OCI-M1 (cell line): Measurements from ENCODE around the gene FGF8.

ENCODE experiments used
- DNase-seq: peaks from one replicate; lab custom pipeline; 2025; lab: John Stamatoyannopoulos, UW

FGF8 gene

DNA sequence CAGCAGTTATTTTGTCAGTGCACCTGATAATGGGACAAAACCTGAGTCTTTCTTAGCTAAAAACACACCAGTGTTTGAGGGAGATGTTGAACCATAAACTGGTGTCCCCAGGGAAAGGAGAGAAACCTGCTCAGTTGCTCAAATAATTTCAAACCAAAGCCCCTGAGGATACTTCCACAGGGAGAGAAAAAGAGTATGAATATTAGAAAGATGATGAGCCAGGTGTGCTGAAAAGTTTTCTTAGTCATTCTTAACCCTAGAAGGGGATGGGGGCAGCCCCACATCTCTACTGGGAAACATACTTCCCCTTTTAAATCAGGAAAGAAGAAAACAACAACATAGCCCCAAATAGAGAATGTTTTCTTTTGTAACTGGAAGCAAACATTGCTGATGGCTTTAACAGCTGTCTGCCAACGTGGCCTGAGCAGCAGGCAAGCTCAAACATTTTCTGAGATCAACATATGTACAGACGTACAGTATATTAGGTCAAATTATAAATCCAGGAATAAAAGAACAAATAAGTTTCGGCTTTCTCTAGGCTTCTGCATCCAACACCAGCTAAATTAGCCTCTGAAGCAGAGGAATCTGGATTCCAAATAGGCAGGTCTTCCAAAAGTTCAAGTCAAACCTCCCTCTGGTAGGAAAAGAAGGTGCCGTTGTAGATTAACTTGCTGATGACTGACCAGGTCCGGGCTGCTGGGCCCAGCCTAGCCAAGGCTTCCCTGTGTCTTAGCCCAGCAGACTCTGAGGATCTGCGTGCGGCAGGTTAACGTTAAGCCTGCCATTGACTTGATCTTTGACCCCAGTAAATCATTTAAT lies 50.4 kb downstream of the FGF8 start:
- DNase-seq = no peak

GRCh38 chr10:101724446-101724845 lies 51.5 kb downstream of the FGF8 start:
- DNase-seq = no peak

GRCh38 chr10:101723176-101723575 lies 52.7 kb downstream of the FGF8 start:
- no peak for DNase-seq

DNA sequence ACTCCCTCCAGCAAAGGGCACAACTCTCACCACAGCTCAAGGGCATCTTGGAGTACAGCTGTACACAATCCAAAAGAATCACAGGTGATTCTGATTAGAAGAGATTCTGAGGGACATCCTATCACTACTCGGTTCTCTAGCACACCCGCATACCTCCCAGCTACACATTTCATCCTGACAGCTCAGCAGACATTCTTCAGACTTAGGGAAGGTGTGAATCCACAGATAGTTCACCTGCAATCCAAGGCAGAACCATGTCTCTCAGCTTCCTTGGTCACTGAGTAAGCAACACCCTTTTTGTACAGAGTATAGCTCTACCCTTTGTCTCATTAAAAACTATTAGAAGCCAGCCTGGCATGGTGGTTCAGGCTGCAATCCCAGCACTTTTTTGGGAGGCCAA lies 54.1 kb downstream of the FGF8 start:
- DNase-seq = no peak

DNA sequence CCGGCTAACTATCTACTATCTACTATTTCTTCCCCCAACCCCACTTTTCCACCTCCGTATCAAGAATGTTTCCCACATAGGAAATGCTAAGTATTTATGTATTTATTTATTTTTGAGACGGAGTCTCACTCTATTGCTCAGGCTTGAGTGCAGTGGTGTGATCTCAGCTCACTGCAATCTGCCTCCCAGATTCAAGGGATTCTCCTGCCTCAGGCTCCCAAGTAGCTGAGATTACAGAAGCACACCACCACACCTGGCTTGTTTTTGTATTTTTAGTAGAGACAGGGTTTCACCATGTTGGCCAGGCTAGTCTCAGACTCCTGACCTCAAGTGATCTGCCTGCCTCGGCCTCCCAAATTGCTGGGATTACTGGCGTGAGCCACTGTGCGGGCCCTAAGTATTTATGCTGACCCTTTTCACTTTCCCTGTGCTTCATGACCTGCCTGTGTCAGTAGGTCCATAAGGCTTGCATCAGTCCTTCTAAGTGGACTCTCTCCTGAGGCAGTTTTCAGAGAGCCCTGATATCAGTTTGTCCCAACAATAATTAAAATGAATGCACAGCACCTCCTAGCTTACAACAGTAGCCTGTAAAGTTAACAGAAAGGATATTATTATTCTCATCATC lies 55.2 kb downstream of the FGF8 start:
- no peak for DNase-seq
